Measurements from ENCODE around the gene MCF2L.
"Not testable (repeated sequence)": the region's sequence is repeated elsewhere in the genome, so short reads cannot be mapped to it uniquely, and the experiment has no call there.

The MCF2L gene

DNA sequence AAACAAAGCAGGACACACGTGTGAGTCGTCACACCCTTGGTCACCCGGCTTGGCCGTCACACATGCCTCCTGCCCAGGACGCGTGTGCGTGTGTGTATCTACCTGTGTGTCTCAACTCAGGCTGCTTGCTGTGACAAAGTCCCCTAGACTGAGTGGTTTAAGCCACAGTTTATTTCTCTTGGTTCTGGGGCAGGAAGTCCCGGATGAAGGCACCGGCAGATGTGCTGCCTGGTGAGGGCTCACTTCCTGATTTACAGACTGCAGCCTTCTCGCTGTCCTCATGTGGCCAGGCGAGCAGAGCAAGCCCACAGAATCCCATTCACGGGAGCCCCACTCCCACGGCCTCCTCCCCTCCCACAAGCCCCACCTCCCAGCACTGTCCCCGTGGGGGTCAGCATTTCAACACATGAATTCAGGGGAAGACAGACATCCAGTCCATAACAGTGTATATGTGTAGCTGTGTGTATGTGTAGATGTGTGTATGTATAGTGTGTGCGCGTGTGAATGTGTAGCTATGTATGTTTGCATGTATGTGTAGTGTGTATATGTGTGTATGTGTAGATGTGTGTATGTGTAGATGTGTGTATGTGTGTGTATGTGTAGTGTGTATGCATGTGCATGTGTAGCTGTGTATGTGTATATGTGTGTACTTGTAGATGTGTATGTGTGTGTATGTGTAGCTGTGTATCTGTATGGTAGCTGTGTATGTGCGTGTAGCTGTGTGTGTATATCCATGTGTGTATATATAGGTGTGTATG lies 51.5 kb downstream of the MCF2L start:
- no peak for ATAC-seq
- Mint-ChIP-seq H3K4me1 (no peaks in the 10 kb centered on the region), H3K4me3 (no peak overlapping the region), H3K27me3 (no peaks in the 10 kb centered on the region), H3K9me3 (no peaks in the 10 kb centered on the region), H3K27ac (no peak overlapping the region)
- DNase-seq = no peak

DNA sequence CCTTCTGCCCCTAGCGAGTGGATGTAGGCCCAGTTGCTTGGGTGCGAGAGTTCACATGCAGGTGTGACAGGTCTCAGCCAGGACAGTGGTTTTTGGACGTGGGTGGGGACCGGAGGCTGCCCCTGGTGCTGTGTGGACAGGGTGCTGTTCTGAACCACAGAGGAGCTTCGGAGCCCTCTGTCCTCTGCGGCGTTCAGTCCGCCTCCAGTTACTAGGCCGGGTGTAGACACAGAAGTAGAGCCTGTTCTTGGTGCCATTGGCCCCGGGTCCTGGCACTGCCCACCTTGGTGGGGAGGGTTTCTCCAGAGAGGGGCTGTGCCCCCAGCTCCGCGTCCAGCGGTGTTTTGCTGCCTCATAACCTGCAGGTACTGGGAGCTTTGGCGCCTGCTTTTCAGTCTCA lies 52.4 kb downstream of the MCF2L start:
- no peak for DNase-seq
- H3K4me1 Mint-ChIP-seq = no peaks in the 10 kb centered on the region
- H3K9me3 Mint-ChIP-seq = no peaks in the 10 kb centered on the region
- H3K27me3 Mint-ChIP-seq = no peaks in the 10 kb centered on the region
- H3K4me3 Mint-ChIP-seq = no peak overlapping the region
- ATAC-seq = no peak
- no peak overlapping the region for H3K27ac Mint-ChIP-seq

DNA sequence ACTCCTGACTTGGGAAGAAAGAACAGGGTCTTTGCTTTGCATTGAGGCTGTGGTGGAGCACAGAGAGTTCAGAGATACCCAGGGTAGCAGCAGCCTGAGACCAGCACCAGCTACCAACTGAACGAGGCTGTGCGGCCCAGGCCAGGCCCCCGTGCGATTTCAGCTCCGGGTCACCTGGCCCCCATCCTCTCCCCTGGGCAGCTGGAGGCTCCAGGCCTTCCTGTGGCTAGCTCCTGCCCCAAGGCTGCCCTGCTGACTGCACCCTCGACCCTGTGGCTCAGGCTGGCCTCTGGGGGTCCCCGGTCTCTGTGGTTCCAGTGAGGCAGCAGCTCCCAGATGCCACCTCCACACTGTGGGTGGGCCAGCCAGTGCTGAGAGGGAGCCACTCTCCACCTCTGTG lies 52.8 kb downstream of the MCF2L start:
- H3K27me3 Mint-ChIP-seq = no peaks in the 10 kb centered on the region
- no peak overlapping the region for H3K27ac Mint-ChIP-seq
- no peak overlapping the region for H3K4me3 Mint-ChIP-seq
- DNase-seq (no peak), ATAC-seq (no peak)
- no peaks in the 10 kb centered on the region for H3K9me3 Mint-ChIP-seq
- H3K4me1 Mint-ChIP-seq = no peaks in the 10 kb centered on the region

DNA sequence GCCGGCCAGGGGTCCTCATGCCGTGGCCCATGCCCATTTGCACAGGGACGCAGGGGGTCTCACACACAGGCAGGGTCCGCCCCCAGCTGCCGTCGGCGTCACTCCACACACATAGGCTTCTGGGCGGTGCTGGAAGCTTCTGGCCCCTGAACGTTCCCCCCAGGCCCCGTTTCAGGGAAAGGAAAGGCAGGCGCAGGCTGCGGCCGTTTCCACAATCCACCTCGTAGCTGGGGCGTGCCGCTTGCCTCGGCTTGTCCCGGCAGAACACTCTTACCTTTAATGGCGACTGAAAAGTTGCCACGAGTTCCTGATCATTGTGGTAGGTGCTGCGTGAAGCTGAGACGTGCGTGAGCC lies 53.4 kb downstream of the MCF2L start:
- no peaks in the 10 kb centered on the region for H3K9me3 Mint-ChIP-seq
- ATAC-seq = no peak
- H3K27ac Mint-ChIP-seq = peak overlapping the region in 1 of 2 donors; percentile 42
- no peaks in the 10 kb centered on the region for H3K4me1 Mint-ChIP-seq
- H3K4me3 Mint-ChIP-seq = no peak overlapping the region
- no peaks in the 10 kb centered on the region for H3K27me3 Mint-ChIP-seq
- no peak for DNase-seq

DNA sequence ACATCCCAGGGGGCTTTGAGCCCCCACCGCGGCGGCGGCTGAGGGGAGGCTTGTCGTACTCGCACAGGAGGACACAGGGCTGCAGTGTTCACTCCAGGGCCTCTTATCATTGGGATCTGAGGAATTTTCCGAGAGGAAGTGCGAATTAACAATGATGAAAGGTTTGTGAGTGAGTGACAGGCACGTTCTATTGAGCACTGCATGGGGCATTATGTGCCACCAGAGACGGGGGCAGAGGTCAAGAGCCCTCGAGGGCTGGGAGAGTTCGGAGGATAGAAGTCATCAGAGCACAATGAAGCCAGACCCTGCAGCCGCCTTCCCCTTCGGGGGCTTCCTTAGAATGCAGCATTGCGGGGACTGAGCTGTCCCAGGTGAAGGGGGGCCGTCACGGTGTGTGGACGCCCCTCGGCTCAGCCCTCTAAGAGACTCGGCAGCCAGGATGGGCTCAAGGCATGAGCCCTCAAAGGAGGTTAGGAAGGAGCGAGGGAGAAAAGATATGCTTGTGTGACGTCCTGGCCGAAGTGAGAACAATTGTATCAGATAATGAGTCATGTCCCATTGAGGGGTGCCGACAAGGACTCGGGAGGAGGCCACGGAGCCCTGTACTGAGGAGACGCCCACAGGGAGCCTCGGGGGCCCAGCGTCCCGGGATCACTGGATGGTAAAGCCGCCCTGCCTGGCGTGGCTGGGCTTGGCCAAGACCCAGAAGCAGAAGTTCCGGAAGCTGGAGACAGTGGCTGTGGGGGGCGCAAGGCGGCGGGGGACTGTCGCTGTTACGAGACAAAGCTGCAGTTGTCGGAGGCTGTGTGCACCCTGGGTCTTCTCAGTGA lies 53.9 kb downstream of the MCF2L start:
- no peak for ATAC-seq

DNA sequence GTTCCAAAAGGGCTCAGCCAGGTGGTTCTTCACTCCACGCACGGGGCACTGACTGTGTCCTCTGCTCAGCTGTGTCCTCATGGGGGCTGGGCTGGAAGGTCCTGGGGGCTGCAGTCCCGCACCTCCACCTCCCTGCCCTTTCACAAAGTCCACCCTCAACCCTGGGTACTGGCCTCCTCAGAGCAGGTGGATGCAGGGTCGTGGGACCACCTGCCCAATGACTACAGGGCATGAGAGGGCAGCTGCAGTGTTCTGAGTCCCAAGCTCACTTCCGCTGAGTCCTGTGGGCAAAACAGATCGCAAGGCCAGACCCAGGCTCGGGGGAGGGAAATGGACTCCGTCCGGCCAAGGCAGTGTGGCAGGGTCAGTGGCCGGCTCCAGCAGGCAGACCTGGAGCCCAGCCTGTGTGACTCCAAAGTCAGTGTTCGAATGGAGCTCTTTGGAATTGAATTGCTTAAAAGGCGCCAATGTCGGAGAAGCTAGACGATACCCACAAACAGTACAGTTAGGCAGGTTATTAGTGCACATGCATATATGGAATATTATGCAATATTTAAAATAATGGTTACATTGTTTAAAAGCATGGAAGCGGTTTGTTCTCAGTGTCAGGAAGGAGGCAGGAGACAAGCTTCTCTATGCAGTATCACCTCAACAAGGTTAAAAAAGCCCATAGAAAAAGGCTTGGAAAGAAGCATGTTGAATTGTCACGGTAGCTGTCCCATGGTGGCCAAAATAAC lies 54.8 kb downstream of the MCF2L start:
- no peaks in the 10 kb centered on the region for H3K27me3 Mint-ChIP-seq
- H3K4me3 Mint-ChIP-seq = no peak overlapping the region
- no peaks in the 10 kb centered on the region for H3K4me1 Mint-ChIP-seq
- no peak for ATAC-seq
- H3K9me3 Mint-ChIP-seq = no peaks in the 10 kb centered on the region
- DNase-seq = no peak
- H3K27ac Mint-ChIP-seq = no peak overlapping the region

More for the DNA sequence above, 53.9 kb downstream of the MCF2L start:
- no peaks in the 10 kb centered on the region for H3K27me3 Mint-ChIP-seq
- DNase-seq = no peak
- H3K9me3 Mint-ChIP-seq = no peaks in the 10 kb centered on the region
- no peak overlapping the region for H3K27ac Mint-ChIP-seq
- no peak overlapping the region for H3K4me3 Mint-ChIP-seq
- H3K4me1 Mint-ChIP-seq = no peaks in the 10 kb centered on the region

DNA sequence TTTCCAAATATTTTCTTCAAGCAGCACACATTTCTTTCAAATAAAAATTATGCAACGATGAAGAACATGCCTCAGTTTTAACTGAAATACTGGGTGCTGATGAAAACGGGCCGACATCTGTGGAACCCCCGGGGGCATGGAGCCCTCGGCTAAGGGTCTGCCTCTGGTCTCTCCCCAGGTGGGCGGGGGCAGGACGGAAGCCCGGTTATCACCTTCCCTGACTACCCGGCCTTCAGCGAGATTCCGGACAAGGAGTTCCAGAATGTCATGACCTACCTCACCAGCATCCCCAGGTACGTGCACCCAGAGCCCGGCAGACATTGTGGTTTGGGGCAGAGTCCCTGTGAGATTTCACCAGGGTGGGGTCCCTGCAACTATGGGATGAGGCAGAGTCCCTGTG lies 55.5 kb downstream of the MCF2L start:
- peaks cover 3% of the 10 kb centered on the region for H3K4me1 Mint-ChIP-seq
- H3K9me3 Mint-ChIP-seq = no peaks in the 10 kb centered on the region
- H3K4me3 Mint-ChIP-seq = no peak overlapping the region
- no peak for ATAC-seq
- H3K27ac Mint-ChIP-seq = no peak overlapping the region
- DNase-seq = no peak
- no peaks in the 10 kb centered on the region for H3K27me3 Mint-ChIP-seq

DNA sequence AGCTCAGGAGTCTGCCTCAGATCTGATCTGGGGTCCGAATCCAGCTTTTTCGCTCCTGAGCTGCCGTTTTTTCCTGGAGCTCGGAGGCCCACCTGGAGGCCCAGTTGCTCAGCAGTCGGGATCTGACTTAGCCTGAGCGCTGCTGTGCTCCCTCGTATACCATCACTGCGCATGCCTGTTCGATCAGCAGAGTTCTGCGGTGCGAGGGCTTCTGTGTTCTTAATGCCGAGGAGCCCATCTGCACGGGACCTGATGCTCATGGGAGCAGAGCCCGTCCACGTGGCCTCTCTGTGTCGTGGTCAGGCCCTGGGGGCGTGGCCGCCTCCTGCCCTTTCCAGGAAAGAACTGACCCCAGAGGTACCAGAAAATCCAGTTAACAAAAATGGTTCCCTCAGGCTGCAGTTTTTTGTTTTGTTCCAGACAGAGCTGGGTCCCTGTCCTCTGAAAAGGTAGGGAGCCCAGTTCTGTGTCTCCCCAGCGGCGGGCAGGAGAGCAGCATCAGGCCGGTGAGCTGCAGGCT lies 57.4 kb downstream of the MCF2L start:
- DNase-seq = no peak
- Mint-ChIP-seq H3K9me3 (no peaks in the 10 kb centered on the region), H3K4me1 (peaks cover 5% of the 10 kb centered on the region), H3K4me3 (no peak overlapping the region), H3K27me3 (no peaks in the 10 kb centered on the region), H3K27ac (no peak overlapping the region)
- no peak for ATAC-seq

DNA sequence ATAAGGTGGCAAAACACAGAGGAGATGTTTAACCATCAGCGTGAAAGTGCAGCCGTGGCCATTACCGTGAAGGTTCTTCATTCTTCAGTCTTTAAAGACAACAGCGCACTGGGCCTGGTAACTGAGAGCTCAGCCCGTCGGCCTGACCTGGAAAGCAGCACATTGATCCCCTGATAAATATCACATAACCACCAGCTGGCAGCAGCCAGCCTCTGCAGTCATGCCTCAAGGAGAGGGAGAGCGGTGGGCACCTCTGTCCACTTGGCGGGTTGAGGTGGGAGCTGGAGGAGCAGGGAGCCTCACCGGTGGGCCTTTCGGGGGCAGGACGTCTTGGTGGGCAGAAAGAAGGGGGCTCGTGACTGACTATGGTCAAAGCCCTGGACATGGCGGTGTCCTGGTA lies 58.1 kb downstream of the MCF2L start:
- DNase-seq = no peak
- Mint-ChIP-seq H3K4me1 (peaks cover 5% of the 10 kb centered on the region), H3K4me3 (no peak overlapping the region), H3K9me3 (no peaks in the 10 kb centered on the region), H3K27me3 (no peaks in the 10 kb centered on the region), H3K27ac (no peak overlapping the region)
- no peak for ATAC-seq

DNA sequence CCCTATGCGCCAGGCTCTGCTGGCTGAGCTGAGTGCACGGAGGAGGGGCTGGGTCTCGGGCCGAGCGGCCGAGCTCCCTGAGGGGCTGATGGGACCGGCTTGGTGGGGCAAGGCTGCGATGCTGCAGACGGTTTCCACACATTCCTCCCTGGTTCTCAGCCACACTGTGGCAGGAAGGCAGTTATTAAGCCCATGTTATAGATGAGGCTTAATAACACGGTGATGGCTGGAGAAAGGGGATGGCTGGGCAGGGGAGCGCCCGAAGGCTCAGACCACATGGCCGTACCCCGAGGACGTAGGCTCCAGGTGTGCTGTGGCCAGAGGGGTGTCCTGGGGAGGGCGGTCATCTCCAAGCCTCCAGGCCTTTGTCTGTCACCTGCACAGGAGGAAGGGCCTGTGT lies 58.6 kb downstream of the MCF2L start:
- H3K4me3 Mint-ChIP-seq = no peak overlapping the region
- DNase-seq = no peak
- no peaks in the 10 kb centered on the region for H3K9me3 Mint-ChIP-seq
- H3K27me3 Mint-ChIP-seq = no peaks in the 10 kb centered on the region
- H3K27ac Mint-ChIP-seq = no peak overlapping the region
- peaks cover 5% of the 10 kb centered on the region for H3K4me1 Mint-ChIP-seq
- no peak for ATAC-seq

DNA sequence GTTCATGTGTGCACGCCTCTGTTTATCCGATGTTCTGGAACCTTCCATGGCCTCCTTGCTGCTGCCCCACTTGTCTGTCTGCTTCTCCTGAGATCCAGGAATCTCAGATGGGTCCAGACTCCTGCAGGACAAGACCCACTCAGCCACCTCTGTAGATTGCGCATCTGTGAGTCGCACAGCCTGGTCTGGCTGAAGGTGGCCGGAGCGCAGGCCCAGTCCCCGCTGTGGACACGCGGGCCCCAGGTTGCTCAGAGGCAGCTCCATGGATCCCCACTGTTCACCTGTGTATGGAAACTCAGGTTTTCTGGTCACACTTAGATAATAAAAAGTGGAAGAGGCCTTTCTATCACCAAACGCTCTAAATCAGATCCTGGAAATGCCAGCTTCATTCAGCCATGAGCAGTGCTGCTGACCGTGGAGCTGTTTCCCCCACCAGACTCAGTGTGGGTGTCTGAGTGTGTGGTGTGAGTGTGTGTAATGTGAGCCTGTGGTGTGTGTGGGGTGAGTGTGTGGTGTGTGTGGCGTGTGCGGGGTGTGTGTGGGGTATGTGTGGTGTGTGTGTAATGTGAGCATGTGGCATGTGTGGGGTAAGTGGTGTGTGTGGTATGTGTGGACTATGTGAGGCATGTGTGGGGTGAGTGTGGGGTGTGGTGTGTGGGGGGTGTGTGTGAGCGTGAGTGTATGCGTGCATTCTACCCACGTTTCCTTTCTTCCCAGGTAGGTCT lies 59.5 kb downstream of the MCF2L start:
- Mint-ChIP-seq H3K9me3 (no peaks in the 10 kb centered on the region), H3K4me1 (peaks cover 5% of the 10 kb centered on the region), H3K27ac (no peak overlapping the region), H3K4me3 (no peak overlapping the region), H3K27me3 (no peaks in the 10 kb centered on the region)
- DNase-seq (no peak), ATAC-seq (no peak)

DNA sequence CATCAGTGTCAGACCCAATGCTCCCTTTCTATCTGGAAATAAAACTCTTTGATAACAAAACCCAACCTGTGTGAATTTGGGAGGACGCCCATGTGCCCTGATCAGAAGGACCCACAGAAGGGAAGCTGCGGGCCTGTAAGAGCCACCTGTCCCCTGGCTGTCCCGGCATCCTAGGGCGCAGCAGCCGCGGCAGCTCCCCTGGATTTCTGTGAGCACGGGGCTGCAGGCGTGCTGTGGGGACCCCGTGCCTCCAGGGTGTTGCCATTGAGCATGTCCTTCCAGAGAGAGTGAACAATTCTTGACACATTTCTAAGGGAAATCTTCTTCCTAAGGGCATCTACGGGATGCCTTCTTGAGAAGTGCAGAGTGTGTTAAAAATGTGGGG lies 60.0 kb downstream of the MCF2L start:
- Mint-ChIP-seq H3K27ac (no peak overlapping the region), H3K4me3 (no peak overlapping the region), H3K9me3 (no peaks in the 10 kb centered on the region), H3K27me3 (no peaks in the 10 kb centered on the region), H3K4me1 (peaks cover 5% of the 10 kb centered on the region)
- ATAC-seq (no peak), DNase-seq (no peak)

DNA sequence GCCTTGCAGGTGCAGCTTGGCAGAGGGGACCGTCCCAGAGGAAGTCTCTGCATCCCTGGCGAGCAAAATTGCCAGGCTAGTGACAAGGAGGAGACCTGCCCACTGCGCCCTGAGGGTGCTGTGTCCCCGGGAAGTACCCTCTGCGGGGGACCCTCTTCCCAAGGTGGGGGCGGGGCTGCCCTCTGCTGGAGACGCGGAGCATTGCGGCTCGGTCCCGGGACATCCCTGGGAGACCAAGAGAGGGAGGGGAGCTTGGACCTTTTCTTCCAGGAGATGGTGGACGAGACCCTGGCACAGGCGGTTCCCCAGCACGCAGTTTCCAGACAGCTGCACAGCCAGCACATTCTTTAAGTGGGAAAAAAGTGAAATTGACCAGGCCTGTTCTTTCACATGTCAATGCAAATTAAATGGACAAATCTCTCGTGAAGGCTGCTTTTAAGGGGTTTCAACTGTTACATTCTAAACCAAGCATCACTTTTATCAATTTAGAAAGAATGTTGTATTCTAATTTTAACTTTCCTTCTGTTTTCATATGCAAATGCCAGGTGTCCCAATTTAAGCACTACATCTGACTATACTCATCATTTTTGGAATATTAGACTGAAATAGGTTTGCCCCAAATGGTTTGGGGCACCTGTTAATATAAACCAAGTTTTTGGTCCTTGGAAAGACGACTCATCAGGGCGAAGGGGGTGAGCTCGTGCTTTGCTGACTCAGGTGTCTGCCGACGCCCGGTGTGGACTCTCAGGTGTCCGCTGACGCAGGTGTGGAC lies 60.7 kb downstream of the MCF2L start:
- no peaks in the 10 kb centered on the region for H3K9me3 Mint-ChIP-seq
- no peak overlapping the region for H3K27ac Mint-ChIP-seq
- H3K4me3 Mint-ChIP-seq = no peak overlapping the region
- peaks cover 5% of the 10 kb centered on the region for H3K4me1 Mint-ChIP-seq
- DNase-seq (peak; percentile 52 to 56), ATAC-seq (peak; percentile 41)
- no peaks in the 10 kb centered on the region for H3K27me3 Mint-ChIP-seq

DNA sequence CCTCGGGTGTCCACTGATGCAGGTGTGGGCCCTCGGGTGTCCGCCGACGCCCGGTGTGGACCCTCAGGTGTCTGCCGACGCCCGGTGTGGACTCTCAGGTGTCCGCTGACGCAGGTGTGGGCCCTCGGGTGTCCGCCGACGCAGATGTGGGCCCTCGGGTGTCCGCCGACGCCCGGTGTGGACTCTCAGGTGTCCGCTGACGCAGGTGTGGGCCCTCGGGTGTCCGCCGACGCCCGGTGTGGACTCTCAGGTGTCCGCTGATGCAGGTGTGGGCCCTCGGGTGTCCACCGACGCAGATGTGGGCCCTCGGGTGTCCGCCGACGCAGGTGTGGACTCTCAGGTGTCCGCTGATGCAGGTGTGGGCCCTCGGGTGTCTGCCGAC lies 61.2 kb downstream of the MCF2L start:
- H3K4me3 Mint-ChIP-seq, H3K27me3 Mint-ChIP-seq, DNase-seq, H3K4me1 Mint-ChIP-seq, ATAC-seq, H3K9me3 Mint-ChIP-seq, H3K27ac Mint-ChIP-seq: not testable (repeated sequence)

DNA sequence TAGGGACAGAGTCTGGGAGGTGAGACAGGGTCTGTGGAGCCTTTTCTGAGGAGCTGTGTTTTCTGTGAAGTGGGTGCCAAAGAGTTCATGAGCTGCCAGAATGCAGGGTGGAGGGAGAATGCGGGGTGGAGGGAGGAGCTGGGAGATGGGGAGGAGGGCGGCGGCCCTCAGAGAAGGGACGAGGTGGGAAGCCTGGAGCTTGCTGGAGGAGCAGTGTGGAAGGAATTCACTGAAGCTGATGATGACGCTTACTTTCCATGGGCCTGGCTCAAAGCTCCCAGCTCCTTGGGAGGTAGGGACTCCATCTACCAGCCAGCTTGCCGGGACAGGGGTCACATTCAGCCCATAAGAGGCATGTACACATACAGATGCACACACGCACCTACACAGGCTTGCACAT lies 62.5 kb downstream of the MCF2L start:
- Mint-ChIP-seq H3K27me3 (no peaks in the 10 kb centered on the region), H3K4me1 (peaks cover 5% of the 10 kb centered on the region), H3K4me3 (no peak overlapping the region), H3K9me3 (no peaks in the 10 kb centered on the region), H3K27ac (no peak overlapping the region)
- DNase-seq = no peak
- no peak for ATAC-seq

All from stimulated activated naive CD8-positive, alpha-beta T cell treated with anti-CD3 and anti-CD28 coated beads, Interleukin-15, amount 100 ng/mL, for 72 hours (primary cell).